ENCODE results near the gene PDE6H. TPM values are rescaled to one million over a fixed set of nuclear protein-coding genes. Genes with fewer than 3 reads are reported as not detected.

The PDE6H gene
- polyA plus RNA-seq, 1 of the 3 experiments (the other 2 are of a cell fraction), result not detected

GRCh38 chr12:14941369-14941768 lies 31.5 kb upstream of the PDE6H start:
- Histone ChIP-seq H3K36me3 (replicated peaks in 1 of 2; ENCODE audit: control insufficient read depth in 1 of 2, insufficient read depth in 2 of 2, low read length in 1 of 2) (peaks cover 31 to 42% of the 10 kb centered on the region in 2 experiments), H3K9ac (no peak overlapping the region), H4K20me1 (ENCODE audit: insufficient read depth) (no peaks in the 10 kb centered on the region), H3K27ac (ENCODE audit: low read depth in 2 of 2, low read length in 1 of 2) (no peak overlapping the region), H3K27me3 (ENCODE audit: insufficient read depth) (no peaks in the 10 kb centered on the region), H3K4me2 (no peak overlapping the region), H3K4me1 (ENCODE audit: control insufficient read depth in 1 of 2, insufficient read depth in 2 of 2, low read depth in 1 of 2, low read length in 1 of 2) (no peaks in the 10 kb centered on the region), H3K9me2 (no peaks in the 10 kb centered on the region), H3K9me3 (no peaks in the 10 kb centered on the region), H3K79me2 (ENCODE audit: insufficient read depth) (no peaks in the 10 kb centered on the region), H3F3A (replicated peaks; ENCODE audit: insufficient read depth) (no peaks in the 10 kb centered on the region), H2AFZ (ENCODE audit: low read depth) (no peak overlapping the region), H3K4me3 (ENCODE audit: low read depth in 2 of 2, low read length in 1 of 2) (no peak overlapping the region)
- ChIA-PET CTCF (no interaction called here), POLR2A (no interaction called here)
- 74% methylated on average over 2 of the region's 2 CpGs for WGBS (ENCODE audit: low lambda C conversion rate)
- TF ChIP-seq TCF12 (IDR thresholded peaks at IDR 0.05) (no peak), GABPA (IDR thresholded peaks at IDR 0.05; ENCODE audit: low read depth) (no peak)
- no peak for DNase-seq

DNA sequence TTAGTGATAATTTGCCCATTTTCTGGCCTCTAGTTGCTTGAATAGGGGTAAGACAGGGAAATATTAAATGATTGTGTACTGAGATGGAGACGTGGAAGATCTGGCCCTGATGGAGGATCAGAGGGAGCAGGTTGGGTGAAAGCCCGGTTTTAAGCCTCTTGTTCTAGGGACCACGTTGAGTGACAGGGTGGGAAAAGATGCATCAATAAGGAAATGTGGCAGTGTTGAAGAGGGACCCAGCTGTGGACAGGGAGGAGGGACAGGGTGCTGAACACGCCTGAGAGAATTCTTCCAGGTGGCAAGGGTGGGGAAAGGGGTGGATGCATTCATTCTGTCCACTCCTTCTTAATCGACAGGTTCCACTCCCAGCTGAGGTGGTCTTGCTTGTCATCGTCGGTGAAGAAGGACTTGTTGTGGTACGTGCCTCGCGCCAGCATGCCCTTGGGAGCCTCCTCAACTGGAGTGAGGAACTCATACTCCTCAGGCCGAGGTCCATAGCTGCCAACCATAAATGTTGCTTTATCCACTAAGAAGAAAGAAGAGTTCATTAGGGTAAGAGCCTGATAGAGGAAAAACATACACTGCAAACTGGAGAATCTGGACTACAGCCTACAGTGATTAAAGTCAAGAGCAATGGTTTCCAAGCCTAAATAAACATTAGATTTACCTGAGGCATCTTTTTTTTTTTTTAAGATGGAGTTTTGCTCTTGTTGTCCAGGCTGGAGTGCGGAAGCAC lies 30.5 kb upstream of the PDE6H start:
- WGBS (ENCODE audit: low lambda C conversion rate), result 63% methylated on average over 11 of the region's 12 CpGs
- POLR2A ChIA-PET, result no interaction called here

More for the DNA sequence above, 30.5 kb upstream of the PDE6H start:
- Histone ChIP-seq H3K79me2 (ENCODE audit: insufficient read depth) (no peaks in the 10 kb centered on the region), H3K9ac (no peak overlapping the region), H4K20me1 (ENCODE audit: insufficient read depth) (no peaks in the 10 kb centered on the region), H3K4me3 (ENCODE audit: low read depth in 2 of 2, low read length in 1 of 2) (no peak overlapping the region), H2AFZ (ENCODE audit: low read depth) (no peak overlapping the region), H3K4me2 (no peak overlapping the region), H3K9me3 (no peaks in the 10 kb centered on the region), H3K9me2 (no peaks in the 10 kb centered on the region), H3K27ac (ENCODE audit: low read depth in 2 of 2, low read length in 1 of 2) (no peak overlapping the region), H3K36me3 (replicated peaks in 1 of 2; ENCODE audit: control insufficient read depth in 1 of 2, insufficient read depth in 2 of 2, low read length in 1 of 2) (peaks cover 39 to 47% of the 10 kb centered on the region in 2 experiments), H3K4me1 (ENCODE audit: control insufficient read depth in 1 of 2, insufficient read depth in 2 of 2, low read depth in 1 of 2, low read length in 1 of 2) (peaks cover 0 to 1% of the 10 kb centered on the region in 2 experiments; a peak in 1 of 4 replicates), H3F3A (replicated peaks; ENCODE audit: insufficient read depth) (no peaks in the 10 kb centered on the region), H3K27me3 (ENCODE audit: insufficient read depth) (no peaks in the 10 kb centered on the region)
- TF ChIP-seq NFIC (IDR thresholded peaks at IDR 0.05; ENCODE audit: borderline replicate concordance) (no peak), RCOR1 (IDR thresholded peaks at IDR 0.05; ENCODE audit: low read length) (no peak), EP300 (IDR thresholded peaks at IDR 0.05; ENCODE audit: borderline replicate concordance in 1 of 2, low read depth in 1 of 2, low read length in 1 of 2) (no peak), TAF1 (IDR thresholded peaks at IDR 0.05; ENCODE audit: borderline replicate concordance, low read depth, low read length) (no peak), FOXM1 (IDR thresholded peaks at IDR 0.05; ENCODE audit: low read depth) (no peak), PBX3 (IDR thresholded peaks at IDR 0.05) (no peak), CHD2 (IDR thresholded peaks at IDR 0.05; ENCODE audit: low read length, partially characterized antibody) (no peak), TEAD4 (IDR thresholded peaks at IDR 0.05; ENCODE audit: borderline replicate concordance, insufficient read depth) (no peak), JUND (IDR thresholded peaks at IDR 0.05) (no peak), USF2 (IDR thresholded peaks at IDR 0.05; ENCODE audit: borderline replicate concordance, low read depth, low read length) (no peak), RXRA (IDR thresholded peaks at IDR 0.05; ENCODE audit: borderline replicate concordance, low read depth) (no peak), YY1 (IDR thresholded peaks at IDR 0.05; ENCODE audit: low read depth) (no peak), TCF12 (IDR thresholded peaks at IDR 0.05) (no peak)
- TF ChIP-seq, protein P1, sequence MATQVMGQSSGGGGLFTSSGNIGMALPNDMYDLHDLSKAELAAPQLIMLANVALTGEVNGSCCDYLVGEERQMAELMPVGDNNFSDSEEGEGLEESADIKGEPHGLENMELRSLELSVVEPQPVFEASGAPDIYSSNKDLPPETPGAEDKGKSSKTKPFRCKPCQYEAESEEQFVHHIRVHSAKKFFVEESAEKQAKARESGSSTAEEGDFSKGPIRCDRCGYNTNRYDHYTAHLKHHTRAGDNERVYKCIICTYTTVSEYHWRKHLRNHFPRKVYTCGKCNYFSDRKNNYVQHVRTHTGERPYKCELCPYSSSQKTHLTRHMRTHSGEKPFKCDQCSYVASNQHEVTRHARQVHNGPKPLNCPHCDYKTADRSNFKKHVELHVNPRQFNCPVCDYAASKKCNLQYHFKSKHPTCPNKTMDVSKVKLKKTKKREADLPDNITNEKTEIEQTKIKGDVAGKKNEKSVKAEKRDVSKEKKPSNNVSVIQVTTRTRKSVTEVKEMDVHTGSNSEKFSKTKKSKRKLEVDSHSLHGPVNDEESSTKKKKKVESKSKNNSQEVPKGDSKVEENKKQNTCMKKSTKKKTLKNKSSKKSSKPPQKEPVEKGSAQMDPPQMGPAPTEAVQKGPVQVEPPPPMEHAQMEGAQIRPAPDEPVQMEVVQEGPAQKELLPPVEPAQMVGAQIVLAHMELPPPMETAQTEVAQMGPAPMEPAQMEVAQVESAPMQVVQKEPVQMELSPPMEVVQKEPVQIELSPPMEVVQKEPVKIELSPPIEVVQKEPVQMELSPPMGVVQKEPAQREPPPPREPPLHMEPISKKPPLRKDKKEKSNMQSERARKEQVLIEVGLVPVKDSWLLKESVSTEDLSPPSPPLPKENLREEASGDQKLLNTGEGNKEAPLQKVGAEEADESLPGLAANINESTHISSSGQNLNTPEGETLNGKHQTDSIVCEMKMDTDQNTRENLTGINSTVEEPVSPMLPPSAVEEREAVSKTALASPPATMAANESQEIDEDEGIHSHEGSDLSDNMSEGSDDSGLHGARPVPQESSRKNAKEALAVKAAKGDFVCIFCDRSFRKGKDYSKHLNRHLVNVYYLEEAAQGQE (IDR thresholded peaks at IDR 0.05; ENCODE audit: low read depth, low read length), result no peak
- TF ChIP-seq, protein P2, sequence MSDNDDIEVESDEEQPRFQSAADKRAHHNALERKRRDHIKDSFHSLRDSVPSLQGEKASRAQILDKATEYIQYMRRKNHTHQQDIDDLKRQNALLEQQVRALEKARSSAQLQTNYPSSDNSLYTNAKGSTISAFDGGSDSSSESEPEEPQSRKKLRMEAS (IDR thresholded peaks at IDR 0.05; ENCODE audit: low read depth), result no peak
- TF ChIP-seq, protein P3, sequence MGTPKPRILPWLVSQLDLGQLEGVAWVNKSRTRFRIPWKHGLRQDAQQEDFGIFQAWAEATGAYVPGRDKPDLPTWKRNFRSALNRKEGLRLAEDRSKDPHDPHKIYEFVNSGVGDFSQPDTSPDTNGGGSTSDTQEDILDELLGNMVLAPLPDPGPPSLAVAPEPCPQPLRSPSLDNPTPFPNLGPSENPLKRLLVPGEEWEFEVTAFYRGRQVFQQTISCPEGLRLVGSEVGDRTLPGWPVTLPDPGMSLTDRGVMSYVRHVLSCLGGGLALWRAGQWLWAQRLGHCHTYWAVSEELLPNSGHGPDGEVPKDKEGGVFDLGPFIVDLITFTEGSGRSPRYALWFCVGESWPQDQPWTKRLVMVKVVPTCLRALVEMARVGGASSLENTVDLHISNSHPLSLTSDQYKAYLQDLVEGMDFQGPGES (IDR thresholded peaks at IDR 0.05; ENCODE audit: low read depth, low read length), result no peak
- no peak for DNase-seq
- CTCF ChIA-PET, result no interaction called here

Measured in SK-N-SH (cell line).